NCI-H82 treated with DMSO at 0.1 percent for 48 hours (cell line): ENCODE measurements around the gene SLC38A10.
A peak's percentile ranks its signal among the peaks of the same experiment; 100 is the strongest.

ENCODE experiments used
- DNase-seq: peaks from one replicate; lab custom pipeline; 2025; ENCODE audit not compliant: unreplicated experiment; lab: John Stamatoyannopoulos, UW

The SLC38A10 gene

DNA sequence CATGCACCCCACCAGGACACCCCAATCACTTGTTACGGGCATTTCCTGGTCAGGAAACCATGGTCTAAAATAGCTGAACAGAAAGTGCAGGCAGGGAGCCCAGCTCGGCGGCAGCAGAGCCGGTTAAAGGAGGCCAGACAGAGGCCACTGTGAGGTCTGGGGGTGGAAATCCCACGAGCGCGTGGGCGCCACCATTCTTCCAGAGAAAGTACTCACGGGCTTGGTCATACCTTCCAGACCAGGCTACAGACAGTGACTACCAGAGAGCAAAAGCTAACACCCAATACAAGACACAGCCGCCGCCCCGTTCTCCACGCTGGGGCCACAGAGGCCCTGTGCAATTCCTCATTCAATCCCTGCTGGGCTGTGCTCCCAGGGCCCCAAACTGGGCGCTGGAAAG is 84.2 kb downstream of the SLC38A10 start:
- no peak for DNase-seq

DNA sequence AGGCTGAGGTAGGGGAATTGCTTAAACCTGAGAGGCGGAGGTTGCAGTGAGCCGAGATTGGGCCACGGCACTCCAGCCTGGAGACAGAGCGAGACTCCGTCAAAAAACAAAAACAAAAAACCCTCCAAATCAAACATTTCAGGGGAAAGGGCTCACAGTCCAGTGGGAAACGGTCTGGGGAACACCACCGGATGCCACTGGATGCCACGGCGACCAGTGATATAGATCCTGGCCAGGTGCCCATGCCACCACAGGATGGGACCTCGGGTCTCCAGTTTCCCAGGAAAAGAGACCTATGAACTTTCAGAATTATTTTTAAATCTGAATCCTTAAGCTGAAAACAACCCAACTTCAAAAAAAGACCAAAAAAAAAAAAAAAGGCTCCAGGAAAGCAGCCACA is 84.6 kb downstream of the SLC38A10 start:
- DNase-seq: no peak

DNA sequence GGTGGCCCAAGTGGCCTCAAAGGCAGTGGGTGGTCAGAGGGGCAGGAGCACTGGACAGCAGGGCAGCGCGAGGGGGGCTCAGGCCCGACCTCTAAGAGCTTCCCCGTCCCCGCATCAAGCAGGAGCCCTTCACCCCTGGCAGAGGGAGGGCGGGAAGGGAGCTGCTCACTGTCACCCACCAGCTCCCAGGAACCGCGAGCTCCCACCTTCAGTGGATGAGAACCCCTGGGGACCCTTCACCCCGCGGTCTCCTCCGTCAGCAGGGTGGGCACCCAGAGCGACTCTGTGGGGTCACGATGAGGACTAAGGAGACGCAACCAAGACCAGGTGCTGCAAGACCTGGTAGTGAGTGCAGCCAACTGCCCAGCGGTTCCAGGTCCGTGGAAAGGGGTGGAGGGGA is 86.0 kb downstream of the SLC38A10 start:
- DNase-seq: no peak

- DNase-seq: no peak
Observed at GRCh38 chr17:81208651-81209050, 86.5 kb downstream of the SLC38A10 start.

GRCh38 chr17:81207610-81208581 is 87.2 kb downstream of the SLC38A10 start:
- DNase-seq: no peak

- no peak for DNase-seq
Observed at GRCh38 chr17:81206657-81207056, 88.5 kb downstream of the SLC38A10 start.

GRCh38 chr17:81206166-81206565 is 88.9 kb downstream of the SLC38A10 start:
- DNase-seq: no peak

DNA sequence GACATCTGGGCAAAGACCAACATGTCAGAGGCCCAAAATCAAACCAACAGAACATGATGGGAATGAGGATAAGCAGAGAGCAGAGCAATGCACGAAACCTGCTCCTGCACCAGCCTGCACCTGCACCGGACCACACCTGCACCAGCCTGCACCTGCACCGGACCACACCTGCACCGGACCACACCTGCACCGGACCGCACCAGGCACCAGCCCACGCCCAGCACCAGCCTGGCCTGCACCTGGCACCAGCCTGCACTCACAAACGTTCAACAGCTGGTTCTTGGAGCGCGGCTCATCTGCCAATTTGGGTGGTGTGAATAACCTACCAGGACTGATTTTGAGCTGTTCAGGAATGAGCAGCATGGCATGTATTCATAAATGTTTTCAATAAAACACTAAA is 90.5 kb downstream of the SLC38A10 start:
- no peak for DNase-seq

DNA sequence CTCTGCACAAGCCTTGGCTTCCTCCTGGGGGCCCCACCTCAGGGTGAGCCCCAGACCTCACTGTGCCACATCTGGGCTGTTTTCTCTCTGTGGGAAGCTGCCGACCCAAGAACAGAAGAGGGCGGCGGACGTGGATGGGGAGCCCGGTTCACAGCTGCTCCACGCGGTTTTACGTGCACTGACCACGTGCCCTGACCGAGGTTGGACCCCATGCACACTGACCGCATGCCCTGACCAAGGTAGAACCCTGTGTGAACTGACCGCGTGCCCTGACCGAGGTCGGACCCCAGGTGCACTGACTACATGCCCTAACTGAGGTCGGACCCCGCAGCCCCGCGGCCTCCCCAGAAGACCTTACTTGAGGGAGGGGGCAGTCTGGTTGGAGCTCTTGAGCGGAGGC is 92.0 kb downstream of the SLC38A10 start:
- DNase-seq: no peak

GRCh38 chr17:81202318-81202717 is 92.8 kb downstream of the SLC38A10 start:
- no peak for DNase-seq

DNA sequence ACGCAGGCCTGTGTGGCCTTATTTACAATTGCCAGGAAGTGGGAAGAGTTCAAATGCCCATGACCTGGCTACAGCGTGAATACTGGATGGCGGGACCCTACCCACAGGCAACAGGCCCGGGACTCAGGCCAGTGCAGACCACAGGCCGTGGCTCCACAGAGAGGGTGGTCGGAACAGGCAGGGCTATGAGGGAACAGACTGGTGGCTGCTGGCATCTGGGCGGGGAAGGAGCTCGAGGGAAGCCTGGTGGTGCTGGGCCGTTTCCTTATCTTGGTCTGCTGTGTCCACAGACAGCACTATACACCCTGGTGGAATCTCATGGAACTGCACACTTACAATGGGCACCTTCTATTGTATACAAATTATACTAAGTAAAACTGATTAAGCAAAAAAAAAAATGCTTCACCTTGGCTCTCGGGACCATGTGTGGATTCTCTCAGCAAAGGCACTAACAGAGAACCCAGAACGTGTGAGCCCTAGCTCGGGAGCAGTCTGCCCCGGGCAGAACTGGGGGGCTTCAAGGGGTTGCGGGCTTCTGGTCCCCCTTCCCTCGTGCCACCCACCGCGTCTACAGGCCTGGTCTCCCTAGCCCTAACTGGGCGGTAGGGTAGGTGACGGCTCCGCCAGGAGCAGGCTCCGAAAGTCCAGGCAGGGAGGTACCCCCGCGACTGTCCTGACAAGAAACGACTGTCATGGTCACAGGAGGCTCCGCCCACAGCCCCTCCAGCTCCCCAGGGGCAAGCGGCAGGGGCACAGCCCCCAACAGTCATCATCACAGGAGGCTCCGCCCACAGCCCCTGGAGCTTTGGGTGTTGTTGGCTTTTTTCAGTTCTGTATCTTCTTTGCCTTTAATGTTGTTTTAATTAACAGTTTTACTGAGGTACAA is 94.2 kb downstream of the SLC38A10 start:
- DNase-seq: peak; percentile 3

GRCh38 chr17:81200201-81200600 is 94.9 kb downstream of the SLC38A10 start:
- no peak for DNase-seq

DNA sequence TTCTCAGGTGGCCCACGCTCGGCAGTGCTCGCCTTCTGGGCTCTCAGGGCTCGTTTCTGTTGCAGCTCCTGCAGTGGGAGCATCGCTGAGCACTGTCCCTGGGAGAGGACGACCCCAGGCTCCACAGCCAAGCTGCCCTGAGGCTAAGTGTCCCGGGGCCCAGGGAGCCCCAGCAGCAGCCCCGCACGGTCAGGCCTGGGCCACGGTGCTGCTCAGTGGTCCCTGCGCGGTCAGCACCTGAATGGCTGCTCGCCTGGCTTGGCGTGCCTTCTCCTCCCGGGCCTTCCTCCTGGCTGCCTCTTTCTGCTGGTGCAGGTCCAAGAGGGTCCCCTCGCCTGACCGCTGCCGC is 95.7 kb downstream of the SLC38A10 start:
- no peak for DNase-seq

DNA sequence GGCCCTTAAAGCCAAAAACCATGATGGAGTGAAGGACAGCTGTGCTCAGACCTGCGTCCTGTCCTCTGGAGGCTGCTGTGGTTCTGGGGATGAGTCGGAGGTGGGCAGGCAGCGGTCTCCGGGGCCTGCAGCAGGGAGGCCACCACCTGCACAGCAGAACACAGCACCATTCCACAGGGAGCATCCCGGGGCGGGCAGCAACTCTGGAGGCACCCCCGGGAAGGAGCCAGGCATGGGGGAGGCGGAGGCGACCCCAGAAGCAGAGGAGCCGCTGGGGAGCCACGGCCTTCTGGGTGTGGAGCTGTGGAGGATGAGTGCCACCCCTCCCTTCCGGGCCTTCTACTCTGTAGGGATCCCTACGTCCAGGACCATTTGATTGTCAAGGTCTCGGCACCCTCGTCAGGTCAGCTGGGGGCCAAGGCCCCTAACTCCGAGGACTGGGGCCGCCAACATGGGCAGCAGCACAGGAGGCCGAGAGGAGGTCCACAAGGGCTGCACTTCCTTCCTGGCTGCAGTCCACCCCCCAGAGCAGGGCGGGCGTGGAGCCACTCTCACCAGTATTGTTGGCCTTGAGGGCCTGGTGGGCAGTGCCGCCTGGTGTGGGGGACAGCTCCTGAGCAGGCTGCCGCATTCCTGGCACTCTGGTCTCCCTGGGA is 96.2 kb downstream of the SLC38A10 start:
- DNase-seq: no peak

DNA sequence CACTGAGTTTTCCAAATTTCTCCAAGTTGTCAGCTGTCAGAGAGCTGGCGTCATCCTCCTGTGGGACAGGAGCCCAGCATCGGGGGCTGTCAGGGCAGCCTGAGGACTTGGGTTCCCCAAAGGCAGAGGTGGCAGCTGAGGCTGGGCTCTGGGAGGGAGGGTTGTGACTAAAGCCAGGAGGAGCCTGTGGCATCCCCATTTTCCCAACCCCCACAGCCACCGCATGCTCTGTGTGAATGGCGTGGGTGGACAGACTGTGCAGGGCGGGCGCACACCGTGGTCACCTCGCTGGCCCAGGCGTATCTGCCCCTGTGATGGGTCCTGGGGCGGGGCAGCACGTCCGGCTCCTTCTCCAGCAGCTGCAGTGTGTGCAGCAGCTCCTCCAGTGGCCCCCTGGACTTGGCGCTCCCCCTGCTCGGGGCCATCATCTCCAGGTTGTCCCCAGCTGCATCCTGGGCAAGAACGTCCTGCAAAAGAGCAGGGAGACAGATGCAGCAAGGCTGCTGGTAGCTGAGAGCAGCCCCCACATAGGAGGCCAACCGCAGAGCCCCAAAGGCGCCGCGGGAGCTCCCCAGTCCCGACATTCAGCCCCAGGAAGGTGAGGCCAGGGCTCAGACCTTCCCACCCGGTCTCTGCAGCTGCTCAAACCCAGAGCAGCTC is 97.1 kb downstream of the SLC38A10 start:
- no peak for DNase-seq

- no peak for DNase-seq
Observed at GRCh38 chr17:81197409-81197795, 97.7 kb downstream of the SLC38A10 start.

- DNase-seq: no peak
Observed at GRCh38 chr17:81196505-81197408, 98.3 kb downstream of the SLC38A10 start.

DNA sequence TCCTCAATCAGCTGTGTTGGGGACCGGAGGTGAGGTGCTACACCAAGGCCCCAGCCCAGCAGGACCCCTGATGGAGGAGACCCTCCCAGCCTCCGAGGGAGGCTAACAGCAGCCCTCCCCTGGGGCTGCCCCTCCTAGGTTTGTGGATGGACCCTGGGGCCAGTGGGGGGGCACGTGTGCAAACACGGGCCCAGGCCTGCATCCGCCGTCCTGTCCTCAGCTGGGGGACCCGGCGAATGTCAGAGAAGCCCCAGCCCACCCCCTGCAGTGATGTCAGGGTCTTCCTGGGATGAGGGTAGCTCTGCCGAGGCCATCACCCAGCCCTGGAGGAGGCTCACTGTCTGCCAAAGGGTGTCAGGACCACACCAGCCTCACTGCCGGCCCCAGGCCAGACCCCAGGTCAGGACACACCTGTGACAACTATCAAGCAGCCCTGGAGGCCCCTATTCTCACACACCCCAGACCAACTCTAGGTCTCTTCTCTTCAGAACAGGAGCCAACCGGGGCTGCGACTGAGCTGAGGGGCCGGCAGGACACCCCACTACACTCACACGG is 99.1 kb downstream of the SLC38A10 start:
- no peak for DNase-seq
